Lower leg skin (tissue), 4 donors: ENCODE results near the gene YTHDF1. TPM values are rescaled to one million over a fixed set of nuclear protein-coding genes. Genes with fewer than 3 reads are reported as not detected.

Source experiments
- DNase-seq, 2 donors: peaks; one replicate each; pipeline ENCODE4 v3.0.0-alpha.2; 2019; ENCODE audit warnings: low spot score in 2 of 2
- H3K4me3 ChIP-seq: fragments of 200-600 bp; sonication (generic); 2 replicates; pipeline ENCODE4 v1.5.1; 2017; ENCODE audit warnings: mild to moderate bottlenecking, low read depth; ENCODE audit not compliant: poor library complexity, severe bottlenecking
- POLR2A ChIP-seq, 2 donors: fragments of 450-650 bp; IDR thresholded peaks; one replicate each; pipeline ENCODE4 v1.6.1; 2016 to 2017; ENCODE audit warnings: antibody characterized with exemption in 2 of 2, mild to moderate bottlenecking in 1 of 2, moderate library complexity in 1 of 2
- WGBS, 2 donors: methylation state at CpG; one replicate each; pipeline ENCODE4 v1.1.5; 2018; 5-methylcytosine and 5-hydroxymethylcytosine counted together
- intact Hi-C: fragments of 100-400 bp; cut with DNase I; formaldehyde crosslinking; loops from one replicate; pipeline ENCODE4 v1.15.0; 2023; ENCODE audit warnings: low total_unique reads
- total RNA-seq, 4 donors: library from RNA; depleted of rRNA; stranded (reverse); fragments of >200 nt; gene quantifications; one replicate each; pipeline ENCODE4 v1.1.0, GENCODE V29; 2016
- TF ChIP-seq, protein P1 (sequence below), 3 donors: fragments of 450-650 bp; IDR thresholded peaks; one replicate each; pipeline ENCODE4 v1.5.1; 2016; ENCODE audit warnings: antibody characterized with exemption in 3 of 3, mild to moderate bottlenecking in 3 of 3, moderate library complexity in 2 of 3

YTHDF1 gene
- total RNA-seq, 4 donors from 2014 or later: 28.1 to 32.2 (median 30.6) TPM

DNA sequence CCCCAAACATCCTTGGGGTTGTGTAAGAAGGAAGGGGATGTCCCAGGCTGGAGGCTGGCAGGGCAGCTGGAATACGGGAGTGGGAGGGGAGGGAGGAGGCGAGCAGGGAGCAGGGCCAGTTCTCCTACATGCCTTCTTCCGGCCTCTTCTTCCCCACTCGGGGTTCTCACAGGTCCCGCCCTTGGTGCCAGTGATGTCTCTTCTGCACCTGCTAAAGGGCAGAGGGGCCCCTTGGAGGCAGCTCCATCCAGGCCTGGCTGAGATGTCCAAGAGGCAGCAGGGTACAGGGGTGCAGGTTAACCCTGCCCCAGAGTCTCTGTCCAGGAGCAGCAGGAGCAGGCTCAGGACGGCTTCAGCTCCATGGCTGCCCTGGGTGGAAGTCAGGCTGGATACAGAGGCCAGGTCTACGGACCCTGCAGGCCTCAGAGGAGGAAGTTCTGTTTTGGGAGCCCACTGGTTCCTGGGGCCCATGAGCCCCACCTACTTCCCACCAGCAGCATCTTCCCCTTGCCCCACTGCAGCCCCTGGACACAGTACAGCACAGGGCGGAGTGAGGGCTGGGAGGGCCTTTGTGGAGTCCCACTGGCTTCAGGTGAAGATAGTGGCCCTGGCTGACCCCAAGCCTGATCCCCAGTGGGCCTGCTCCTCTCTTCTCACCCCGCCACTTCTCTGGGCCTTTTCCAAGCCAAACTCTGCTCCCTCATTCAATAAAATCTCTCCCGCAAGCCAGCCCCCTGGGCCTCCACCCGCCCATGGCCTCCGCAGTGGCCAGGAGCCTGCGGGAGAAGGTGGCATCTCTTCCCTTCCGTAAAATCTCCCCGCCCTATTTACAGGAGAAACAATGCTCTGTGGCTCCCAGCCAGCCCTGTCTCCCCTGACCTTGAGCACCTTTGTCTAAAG lies 60.4 kb downstream of the YTHDF1 start:
- H3K4me3 ChIP-seq: no peak overlapping the region
- intact Hi-C loops: no loop called here
- TF ChIP-seq, protein P1, sequence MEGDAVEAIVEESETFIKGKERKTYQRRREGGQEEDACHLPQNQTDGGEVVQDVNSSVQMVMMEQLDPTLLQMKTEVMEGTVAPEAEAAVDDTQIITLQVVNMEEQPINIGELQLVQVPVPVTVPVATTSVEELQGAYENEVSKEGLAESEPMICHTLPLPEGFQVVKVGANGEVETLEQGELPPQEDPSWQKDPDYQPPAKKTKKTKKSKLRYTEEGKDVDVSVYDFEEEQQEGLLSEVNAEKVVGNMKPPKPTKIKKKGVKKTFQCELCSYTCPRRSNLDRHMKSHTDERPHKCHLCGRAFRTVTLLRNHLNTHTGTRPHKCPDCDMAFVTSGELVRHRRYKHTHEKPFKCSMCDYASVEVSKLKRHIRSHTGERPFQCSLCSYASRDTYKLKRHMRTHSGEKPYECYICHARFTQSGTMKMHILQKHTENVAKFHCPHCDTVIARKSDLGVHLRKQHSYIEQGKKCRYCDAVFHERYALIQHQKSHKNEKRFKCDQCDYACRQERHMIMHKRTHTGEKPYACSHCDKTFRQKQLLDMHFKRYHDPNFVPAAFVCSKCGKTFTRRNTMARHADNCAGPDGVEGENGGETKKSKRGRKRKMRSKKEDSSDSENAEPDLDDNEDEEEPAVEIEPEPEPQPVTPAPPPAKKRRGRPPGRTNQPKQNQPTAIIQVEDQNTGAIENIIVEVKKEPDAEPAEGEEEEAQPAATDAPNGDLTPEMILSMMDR (IDR thresholded peaks at IDR 0.05): no peak
- no peak for TF ChIP-seq POLR2A (IDR thresholded peaks at IDR 0.05)
- WGBS, 2 donors: 52 to 57% methylated on average over 14 to 15 of the region's 15 CpGs
- DNase-seq: no peak

DNA sequence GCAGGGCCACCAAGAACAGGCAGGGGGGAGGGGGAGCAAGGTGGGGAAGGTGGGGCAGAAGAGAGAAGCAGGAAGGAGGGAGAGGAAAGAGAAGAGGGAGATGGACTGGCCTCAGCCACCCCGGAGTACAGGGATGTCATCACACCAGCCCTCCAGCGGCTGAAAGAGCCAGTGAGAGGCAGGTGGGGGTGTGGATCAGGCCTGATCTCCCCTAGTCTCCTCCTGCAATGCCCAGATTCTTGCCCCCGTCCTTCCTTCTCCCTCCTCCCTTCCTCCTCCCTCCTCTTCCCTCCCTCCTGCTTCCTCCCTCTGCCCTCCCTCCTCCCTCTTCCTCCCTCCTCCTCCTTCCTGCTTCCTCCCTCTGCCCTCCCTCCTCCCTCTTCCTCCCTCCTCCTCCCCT lies 61.5 kb downstream of the YTHDF1 start:
- WGBS, 2 donors: 26 to 28% methylated on average over 3 of the region's 3 CpGs
- intact Hi-C loops: no loop called here
- TF ChIP-seq, protein P1 (IDR thresholded peaks at IDR 0.05): no peak
- no peak for TF ChIP-seq POLR2A (IDR thresholded peaks at IDR 0.05)

DNA sequence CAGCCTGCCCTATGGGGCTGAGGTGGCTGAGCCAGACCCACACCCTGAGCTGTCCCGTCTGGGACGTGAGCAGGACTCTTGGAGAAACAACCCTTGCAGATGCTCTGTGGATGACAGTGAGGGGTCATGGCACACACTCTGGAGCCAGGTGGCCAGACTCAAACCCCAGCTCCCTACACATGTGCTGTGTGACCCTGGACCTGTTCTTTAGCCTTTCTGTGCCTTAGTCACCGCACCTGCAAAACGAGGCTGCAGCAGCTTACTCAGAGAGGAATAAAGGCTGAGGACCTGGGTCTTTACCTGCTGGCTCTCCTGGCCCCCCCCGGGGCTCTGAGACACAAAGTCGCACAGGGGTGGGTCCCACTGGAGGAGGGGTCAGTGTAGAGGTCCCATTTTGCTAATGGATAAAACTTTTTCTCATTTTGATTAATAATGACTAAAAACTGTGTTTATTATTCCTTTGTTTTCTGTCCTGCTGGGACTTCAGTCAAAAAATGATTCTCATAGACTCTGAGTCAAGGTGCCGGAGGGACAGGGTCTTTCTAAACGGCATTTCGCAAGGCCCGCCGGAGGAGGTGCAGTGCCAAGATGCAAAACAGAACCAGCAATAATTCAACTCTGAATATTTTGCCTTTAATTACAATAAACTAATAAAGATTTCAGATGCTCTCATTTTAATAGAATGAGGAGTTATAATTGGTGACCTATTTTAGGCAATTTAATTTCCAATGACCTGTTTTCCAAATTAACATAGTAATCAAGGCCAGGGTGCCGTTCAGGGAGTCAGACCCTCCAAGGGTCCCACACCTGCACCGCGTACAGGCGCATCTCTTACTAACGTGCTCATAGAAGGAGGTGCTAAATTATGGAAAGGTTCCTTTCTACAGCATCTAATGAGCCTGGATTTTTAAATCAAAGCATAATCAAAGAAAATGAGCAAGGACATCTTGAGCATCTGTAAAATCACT lies 62.4 kb downstream of the YTHDF1 start:
- 68 to 71% methylated on average over 16 of the region's 16 CpGs for WGBS, 2 donors
- TF ChIP-seq, protein P1 (IDR thresholded peaks at IDR 0.05): no peak
- intact Hi-C loops: no loop called here
- no peak overlapping the region for H3K4me3 ChIP-seq
- DNase-seq: no peak

More for the DNA sequence above, 61.5 kb downstream of the YTHDF1 start:
- DNase-seq: no peak
- no peak overlapping the region for H3K4me3 ChIP-seq

DNA sequence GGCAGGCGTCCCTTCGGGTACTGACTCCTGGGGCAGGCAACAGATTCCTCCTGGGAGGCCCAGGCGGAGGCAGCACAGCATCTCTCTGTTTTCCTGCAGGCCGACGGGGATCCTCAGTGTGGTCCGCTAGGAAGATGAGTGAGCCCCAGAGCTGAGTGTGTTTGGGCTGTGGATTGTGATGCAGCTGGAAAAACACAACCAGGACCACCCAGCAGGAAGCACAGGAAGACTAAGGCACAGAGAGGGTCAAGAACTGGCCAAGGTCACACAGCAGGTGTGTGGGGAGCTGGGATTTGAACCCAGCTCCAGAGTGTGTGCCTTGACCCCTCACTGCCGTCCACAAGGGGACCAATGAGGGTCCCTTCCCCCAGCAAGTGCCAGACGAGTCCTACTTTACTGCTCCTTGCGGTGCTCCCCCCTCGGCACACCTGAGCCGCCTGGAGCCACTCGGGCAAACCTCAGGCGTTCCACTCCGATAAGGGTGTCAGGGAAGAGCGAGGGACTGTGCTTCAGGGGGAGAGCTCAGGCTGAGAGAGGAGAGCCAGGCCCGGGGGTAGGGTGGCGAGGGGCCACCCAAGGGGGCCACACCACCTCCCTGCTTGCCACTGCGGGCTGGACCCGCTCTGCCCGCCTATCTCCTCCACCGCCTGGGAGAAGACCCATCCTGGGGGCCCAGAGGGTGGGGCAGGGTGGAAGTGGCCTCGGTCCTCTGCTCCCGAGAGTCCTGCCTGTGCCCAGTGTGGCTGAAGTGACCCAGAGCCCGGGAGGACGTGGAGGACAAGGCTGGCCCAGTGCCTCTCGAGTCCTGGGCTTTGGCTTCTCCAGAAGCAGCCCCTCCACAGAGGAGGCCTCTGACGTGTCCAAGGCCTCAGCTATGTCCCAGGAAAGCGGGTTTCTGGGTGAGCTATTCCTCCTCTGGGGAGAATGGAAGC lies 63.3 kb downstream of the YTHDF1 start:
- intact Hi-C loops: no loop called here
- H3K4me3 ChIP-seq: no peak overlapping the region
- 63 to 75% methylated on average over 25 to 28 of the region's 28 CpGs for WGBS, 2 donors
- DNase-seq: no peak
- TF ChIP-seq, protein P1 (IDR thresholded peaks at IDR 0.05): no peak
